Heart right ventricle (tissue), 16 donors: ENCODE data around the gene MYO5B. TPM values are rescaled to one million over a fixed set of nuclear protein-coding genes. Genes with fewer than 3 reads are reported as not detected.
A peak's percentile ranks its signal among the peaks of the same experiment; 100 is the strongest.
"Not testable (repeated sequence)": the region's sequence is repeated elsewhere in the genome, so short reads cannot be mapped to it uniquely, and the experiment has no call there.

Experiments used
- ATAC-seq, 8 donors: fragments of 200-7000 bp; cut with Tn5 transposase; one replicate each; pipeline ENCODE4 v1.9.1; 2020; ENCODE audit warnings: mild to moderate bottlenecking in 8 of 8, moderate library complexity in 8 of 8, moderate number of reproducible peaks in 1 of 8
- DNase-seq, 2 donors: peaks; one replicate each; pipeline ENCODE4 v3.0.0-alpha.2; 2020
- H3K27ac ChIP-seq, 10 donors: fragments of 200-600 bp; sonication (generic) in 2 of 10; one replicate each; pipeline versions ENCODE4 v1.5.0 to v1.8.0; 2020 to 2022; ENCODE audit warnings: mild to moderate bottlenecking in 3 of 10
- H3K27me3 ChIP-seq, 7 donors: fragments of 200-600 bp; one replicate each; pipeline ENCODE4 v1.8.0; 2021 to 2022; ENCODE audit warnings: mild to moderate bottlenecking in 2 of 7
- H3K36me3 ChIP-seq, 9 donors: fragments of 200-600 bp; sonication (generic) in 1 of 9; one replicate each; pipeline versions ENCODE4 v1.5.0 to v1.8.0; 2020 to 2022; ENCODE audit warnings: mild to moderate bottlenecking in 2 of 9
- H3K4me1 ChIP-seq, 9 donors: fragments of 200-600 bp; sonication (generic) in 1 of 9; one replicate each; pipeline versions ENCODE4 v1.5.0 to v1.8.0; 2020 to 2022; ENCODE audit warnings: mild to moderate bottlenecking in 4 of 9
- H3K4me3 ChIP-seq, 10 donors: fragments of 200-600 bp; sonication (generic) in 2 of 10; one replicate each; pipeline versions ENCODE4 v1.5.0 to v1.8.0; 2020 to 2022; ENCODE audit warnings: mild to moderate bottlenecking in 7 of 10, moderate library complexity in 2 of 10
- H3K9me3 ChIP-seq, 11 donors: fragments of 200-600 bp in 10 of 11; sonication (generic) in 2 of 11; one replicate each; pipeline versions ENCODE4 v1.5.0 to v1.8.0; 2013 to 2022; ENCODE audit warnings: mild to moderate bottlenecking in 2 of 11, control low read depth in 1 of 11, moderate library complexity in 1 of 11
- WGBS, 2 donors: extraction: QIAGEN DNeasy Blood & Tissue Kit; methylation state at CpG; one replicate each; pipeline ENCODE4 v1.1.7; 2013; ENCODE audit warnings: inconsistent platforms in 1 of 2; 5-methylcytosine and 5-hydroxymethylcytosine counted together
- intact Hi-C, 10 donors: fragments of 100-400 bp; cut with DNase I; formaldehyde crosslinking; loops; one replicate each; pipeline versions ENCODE4 v1.11.1 to v1.14.2; 2022
- polyA plus RNA-seq, 2 donors: library from polyadenylated mRNA; stranded (reverse); fragments of 200-250 nt; gene quantifications; one replicate each; pipeline ENCODE4 v1.2.3, GENCODE V29; 2013
- total RNA-seq, 10 donors: library from RNA; stranded (reverse); fragmentation: NEBNext Ultra II Directional in 3 of 10; extraction: Animal tissue kit (Norgen Biotek cat#: 25700) in 3 of 10; gene quantifications; one replicate each; pipeline versions ENCODE4 v1.2.1 to v1.2.4, GENCODE V29; 2021 to 2023
- TF ChIP-seq, protein P1 (sequence below), 9 donors: fragments of 200-600 bp; sonication (generic) in 2 of 9; IDR thresholded peaks; one replicate each; pipeline versions ENCODE4 v1.5.0 to v1.8.0; 2021 to 2022; ENCODE audit warnings: antibody characterized with exemption in 9 of 9, mild to moderate bottlenecking in 5 of 9, moderate library complexity in 1 of 9
- donor health status: Arrhythmogenic right ventricular cardiomyopathy.
- donor health status: ischemic (EF 13 %, LVEDD 7.1; RV severe dilation, severe dysfunction).
- donor health status: healthy with polysubstance abuse.
- donor health status: DM: no; HTN: yes; CAD: no.
- donor health status: DM: no; HTN: no; CAD: no.
- donor health status: ischemic (EF 25% LVEDD 6.9; RV normal size, moderate dysfunction).
- donor health status: ischemic (EF 25% LVEDD 5.7; RV mildly dilated, moderate dysfunction).
- donor health status: healthy.
- donor health status: DM: yes; HTN: yes; CAD: no.
- donor health status: Ischemic cardiomyopathy.
- donor health status: ischemic (EF 35%, LVEDD 5.7; RV mildly dilated, moderate dysfunction).
- donor health status: nonischemic (EF 11% LVEDD 7.7; RV severe dilation, severe dysfunction).
- donor health status: DM: yes; HTN: yes; CAD: no.
- donor health status: PGD.
- donor health status: ischemic (EF 29% LVEDD 5.4; RV normal size, mild dysfunction).
- donor health status: nonischemic (EF 23%, LVEDD 6.1; RV moderate dilation, normal function).

The MYO5B gene
- total and polyA plus RNA-seq, 12 donors, result 0.20 to 3.7 (median 0.93) TPM

DNA sequence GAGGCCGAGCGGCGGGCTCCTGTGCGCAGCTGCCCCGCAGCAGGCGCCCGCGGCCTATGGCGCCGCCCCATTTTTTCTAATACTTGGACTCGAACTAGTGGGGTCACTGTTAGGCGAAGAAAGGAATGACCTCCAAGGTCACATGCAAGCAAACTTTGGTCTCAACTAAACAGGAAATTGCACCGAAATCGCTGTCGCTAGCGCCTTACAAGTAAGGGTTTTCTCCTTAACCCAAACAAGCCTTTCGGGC lies 382.0 kb downstream of the MYO5B start:
- Histone ChIP-seq H3K27ac (peak overlapping the region; percentile 91 to 100 (median 98)), H3K4me3 (peak overlapping the region; percentile 65 to 86 (median 74)), H3K4me1 (peaks cover 3 to 31% (median 16%) of the 10 kb centered on the region in 9 donors), H3K9me3 (peaks cover 0 to 22% (median 4%) of the 10 kb centered on the region in 11 donors), H3K36me3 (peaks cover 0 to 7% (median 0%) of the 10 kb centered on the region in 9 donors), H3K27me3 (no peaks in the 10 kb centered on the region)
- DNase-seq (peak in 1 of 2 donors; percentile 45), ATAC-seq (peak; percentile 22 to 61 (median 34))
- 1% methylated on average over 17 of the region's 17 CpGs for whole genome bisulfite sequencing, 2 donors
- intact Hi-C loops, result no loop called here
- TF ChIP-seq, protein P1, sequence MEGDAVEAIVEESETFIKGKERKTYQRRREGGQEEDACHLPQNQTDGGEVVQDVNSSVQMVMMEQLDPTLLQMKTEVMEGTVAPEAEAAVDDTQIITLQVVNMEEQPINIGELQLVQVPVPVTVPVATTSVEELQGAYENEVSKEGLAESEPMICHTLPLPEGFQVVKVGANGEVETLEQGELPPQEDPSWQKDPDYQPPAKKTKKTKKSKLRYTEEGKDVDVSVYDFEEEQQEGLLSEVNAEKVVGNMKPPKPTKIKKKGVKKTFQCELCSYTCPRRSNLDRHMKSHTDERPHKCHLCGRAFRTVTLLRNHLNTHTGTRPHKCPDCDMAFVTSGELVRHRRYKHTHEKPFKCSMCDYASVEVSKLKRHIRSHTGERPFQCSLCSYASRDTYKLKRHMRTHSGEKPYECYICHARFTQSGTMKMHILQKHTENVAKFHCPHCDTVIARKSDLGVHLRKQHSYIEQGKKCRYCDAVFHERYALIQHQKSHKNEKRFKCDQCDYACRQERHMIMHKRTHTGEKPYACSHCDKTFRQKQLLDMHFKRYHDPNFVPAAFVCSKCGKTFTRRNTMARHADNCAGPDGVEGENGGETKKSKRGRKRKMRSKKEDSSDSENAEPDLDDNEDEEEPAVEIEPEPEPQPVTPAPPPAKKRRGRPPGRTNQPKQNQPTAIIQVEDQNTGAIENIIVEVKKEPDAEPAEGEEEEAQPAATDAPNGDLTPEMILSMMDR (IDR thresholded peaks at IDR 0.05), result no peak

DNA sequence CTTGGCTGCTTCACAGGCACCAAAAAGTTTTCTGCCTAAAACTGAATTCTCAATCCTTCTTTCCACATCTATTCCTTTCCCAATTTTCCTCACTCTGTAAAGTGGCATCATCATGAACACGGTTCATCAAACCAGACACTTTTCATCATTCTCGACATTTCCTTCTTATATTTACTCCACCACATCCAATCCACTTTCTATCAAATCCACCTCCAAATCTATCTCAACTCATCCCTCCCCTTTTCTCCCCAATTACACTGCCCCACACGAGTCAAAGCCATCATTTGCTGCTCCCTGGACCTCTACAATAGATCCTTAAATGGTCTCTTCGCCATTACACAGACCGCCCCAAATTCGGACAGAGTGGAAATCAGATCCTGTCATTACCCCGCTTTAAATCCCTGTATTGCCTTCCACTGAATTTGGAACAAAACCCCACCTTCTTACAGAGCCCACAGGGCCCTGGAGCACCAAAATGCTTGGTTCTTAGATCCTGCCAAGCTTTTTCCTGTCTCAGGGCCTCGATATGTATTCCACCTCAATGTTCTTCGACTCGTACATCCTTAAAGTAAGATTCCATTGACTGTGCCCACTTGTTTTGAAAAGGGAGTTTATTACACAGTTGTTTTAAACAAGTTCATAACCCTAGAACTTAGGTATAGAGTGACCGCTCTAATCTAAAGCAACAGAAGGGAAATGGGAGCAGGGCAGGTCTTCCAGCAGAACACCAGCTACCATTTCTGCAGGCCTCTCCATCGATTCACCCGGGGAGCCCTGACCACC lies 382.5 kb downstream of the MYO5B start:
- Histone ChIP-seq H3K36me3 (peaks cover 0 to 3% (median 0%) of the 10 kb centered on the region in 9 donors), H3K4me1 (peaks cover 3 to 31% (median 16%) of the 10 kb centered on the region in 9 donors), H3K27ac (peak overlapping the region; percentile 91 to 100 (median 98)), H3K9me3 (peaks cover 0 to 25% (median 4%) of the 10 kb centered on the region in 11 donors), H3K4me3 (peak overlapping the region; percentile 65 to 86 (median 74)), H3K27me3 (no peaks in the 10 kb centered on the region)
- intact Hi-C loops, result no loop called here
- no peak for DNase-seq
- WGBS, 2 donors, result 42 to 49% methylated on average over 13 of the region's 13 CpGs
- TF ChIP-seq, protein P1 (IDR thresholded peaks at IDR 0.05), result no peak
- no peak for ATAC-seq

DNA sequence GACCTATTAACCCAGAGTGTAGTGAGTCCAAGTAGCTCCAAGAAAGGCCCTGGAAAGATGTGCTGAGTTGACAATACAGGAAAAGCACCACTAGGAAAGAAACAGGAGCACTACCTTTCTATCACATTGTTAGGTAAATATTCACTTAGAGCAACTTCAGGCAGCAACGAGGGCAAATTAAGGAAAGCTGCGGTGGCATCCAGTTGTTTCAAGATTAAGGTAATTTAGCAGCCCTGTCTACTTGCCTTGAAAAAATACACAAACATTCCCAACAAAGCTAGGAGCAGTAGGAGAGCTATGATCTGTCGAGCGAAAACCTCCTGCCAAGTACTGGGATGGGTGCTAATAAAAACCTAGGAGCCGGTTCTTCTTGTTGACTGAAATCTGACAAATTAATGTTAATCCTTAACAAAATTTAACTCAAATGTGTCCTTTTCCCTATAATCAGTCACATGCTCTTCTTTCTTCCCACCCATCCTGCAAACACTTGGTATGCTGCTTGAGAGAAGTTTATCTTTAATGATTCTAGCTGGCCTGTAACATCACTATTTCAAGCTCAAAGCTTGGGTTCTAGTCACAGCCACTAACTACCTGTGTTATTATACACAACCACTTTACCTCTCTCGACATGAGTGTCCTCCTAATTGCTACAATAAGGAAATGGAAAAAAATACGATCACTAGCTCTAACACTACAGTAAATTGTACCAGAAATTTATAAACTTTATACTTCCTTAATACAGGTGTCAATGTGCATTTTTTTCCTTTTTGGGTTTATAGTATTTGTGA lies 383.6 kb downstream of the MYO5B start:
- Histone ChIP-seq H3K4me3 (peak overlapping the region in 1 of 10 donors; percentile 75), H3K36me3 (no peaks in the 10 kb centered on the region), H3K9me3 (peaks cover 0 to 25% (median 4%) of the 10 kb centered on the region in 11 donors), H3K27me3 (no peaks in the 10 kb centered on the region), H3K27ac (peak overlapping the region in 1 of 10 donors; percentile 92), H3K4me1 (peaks cover 3 to 31% (median 19%) of the 10 kb centered on the region in 9 donors)
- no peak for ATAC-seq
- intact Hi-C loops, result no loop called here
- TF ChIP-seq, protein P1 (IDR thresholded peaks at IDR 0.05), result no peak
- WGBS, 2 donors, result 52 to 65% methylated on average over 7 of the region's 7 CpGs
- DNase-seq, result no peak

DNA sequence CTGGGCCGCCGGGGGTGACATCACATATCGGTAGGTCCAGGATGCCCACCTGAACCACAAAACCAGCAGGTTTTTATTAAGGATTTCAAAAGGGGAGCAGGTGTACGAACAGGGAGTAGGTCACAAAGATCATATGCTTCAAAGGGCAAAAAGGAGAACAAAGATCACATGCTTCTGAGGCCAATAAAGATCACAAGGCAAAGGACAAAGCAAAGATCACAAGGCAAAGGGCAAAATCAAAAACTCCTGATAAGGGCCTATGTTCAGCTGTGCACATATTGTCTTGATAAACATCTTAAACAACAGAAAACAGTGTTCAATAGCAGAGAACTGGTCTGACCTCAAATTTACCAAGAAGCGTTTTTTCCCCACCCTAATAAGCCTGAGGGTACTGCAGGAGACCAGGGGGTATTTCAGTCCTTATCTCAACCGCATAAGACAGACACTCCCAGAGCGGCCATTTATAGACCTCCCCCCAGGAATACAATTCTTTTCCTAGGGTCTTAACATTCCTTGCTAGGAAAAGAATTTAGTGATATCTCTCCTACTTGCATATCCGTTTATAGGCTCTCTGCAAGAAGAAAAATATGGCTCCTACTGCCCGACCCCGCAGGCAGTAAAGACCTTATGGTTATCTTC lies 386.3 kb downstream of the MYO5B start:
- H3K4me1 ChIP-seq, result peaks cover 3 to 28% (median 19%) of the 10 kb centered on the region in 9 donors
- intact Hi-C loops, H3K36me3 ChIP-seq, H3K4me3 ChIP-seq, H3K27ac ChIP-seq, H3K27me3 ChIP-seq, DNase-seq, ATAC-seq: not testable (repeated sequence)
- H3K9me3 ChIP-seq, result peaks cover 0 to 25% (median 4%) of the 10 kb centered on the region in 11 donors
- 95 to 98% methylated on average over 10 of the region's 10 CpGs for WGBS, 2 donors
